HG03060 (cell line): ENCODE measurements around the gene HDAC4.

ENCODE experiments used
- ATAC-seq: cut with Tn5 transposase; IDR thresholded peaks from one replicate; pipeline ENCODE4 v1.9.1; 2021; ENCODE audit warnings: low read depth, moderate number of reproducible peaks; ENCODE audit not compliant: unreplicated experiment

The HDAC4 gene

GRCh38 chr2:239213643-239214101 lies 187.1 kb downstream of the HDAC4 start:
- ATAC-seq, result no peak

GRCh38 chr2:239212929-239213642 lies 187.7 kb downstream of the HDAC4 start:
- ATAC-seq, result no peak

GRCh38 chr2:239212121-239212928 lies 188.5 kb downstream of the HDAC4 start:
- no peak for ATAC-seq

- no peak for ATAC-seq
Observed at GRCh38 chr2:239211396-239212094, 189.3 kb downstream of the HDAC4 start.

GRCh38 chr2:239209783-239210182 lies 191.0 kb downstream of the HDAC4 start:
- no peak for ATAC-seq

GRCh38 chr2:239208465-239209180 lies 192.2 kb downstream of the HDAC4 start:
- no peak for ATAC-seq

GRCh38 chr2:239206851-239207250 lies 194.0 kb downstream of the HDAC4 start:
- ATAC-seq, result no peak

GRCh38 chr2:239206042-239206441 lies 194.8 kb downstream of the HDAC4 start:
- ATAC-seq, result no peak

GRCh38 chr2:239204876-239205468 lies 195.8 kb downstream of the HDAC4 start:
- ATAC-seq, result no peak

- ATAC-seq, result no peak
Observed at GRCh38 chr2:239204136-239204875, 196.5 kb downstream of the HDAC4 start.

GRCh38 chr2:239203443-239204135 lies 197.2 kb downstream of the HDAC4 start:
- ATAC-seq, result no peak

- ATAC-seq, result no peak
Observed at GRCh38 chr2:239202836-239203235, 198.0 kb downstream of the HDAC4 start.

GRCh38 chr2:239202343-239202742 lies 198.5 kb downstream of the HDAC4 start:
- no peak for ATAC-seq

GRCh38 chr2:239201884-239202283 lies 198.9 kb downstream of the HDAC4 start:
- ATAC-seq, result no peak

- no peak for ATAC-seq
Observed at GRCh38 chr2:239201531-239201876, 199.3 kb downstream of the HDAC4 start.

GRCh38 chr2:239200646-239201530 lies 199.9 kb downstream of the HDAC4 start:
- ATAC-seq, result no peak

- ATAC-seq, result no peak
Observed at GRCh38 chr2:239199041-239199768, 201.6 kb downstream of the HDAC4 start.
